PC-9 (cell line): Measurements from ENCODE around the gene CACNG6. TPM values are rescaled to one million over a fixed set of nuclear protein-coding genes. Genes with fewer than 3 reads are reported as not detected.

ENCODE experiments used
- Bru-seq: library from RNA; stranded (reverse); fragments of 400-500 nt; gene quantifications from one replicate; lab custom pipeline; 2021; lab: Mats Ljungman, UMichigan
- BruChase-seq, 2 experiments: library from RNA; stranded (reverse); fragments of 400-500 nt; gene quantifications; one replicate each; lab custom pipeline; 2021; lab: Mats Ljungman, UMichigan
- BruUV-seq: library from RNA; stranded (reverse); fragments of 400-500 nt; replicated peaks from 2 replicates; lab custom pipeline; 2021; lab: Mats Ljungman, UMichigan
- CTCF ChIA-PET: fragments of 300-600 bp; sonication (Branson Sonifier 250); formaldehyde crosslinking; loops from one replicate; lab custom pipeline; 2022; ENCODE audit warnings: antibody characterized with exemption; lab: Charles Lee
- POLR2A ChIA-PET: fragments of 300-600 bp; sonication (Branson Sonifier 250); formaldehyde crosslinking; loops from one replicate; lab custom pipeline; 2022; ENCODE audit warnings: antibody characterized with exemption; ENCODE audit not compliant: unreplicated experiment; lab: Charles Lee
- DNase-seq, 2 experiments: peaks; one replicate each; pipeline versions ENCODE4 v3.0.0 to v3.0.0-alpha.2; 2015 to 2022; ENCODE audit warnings: mixed read lengths in 1 of 2
- H2AFZ ChIP-seq: fragments of 200-600 bp; sonication (generic); 2 replicates; pipeline ENCODE4 v1.8.1; 2017; ENCODE audit warnings: antibody characterized with exemption
- H3F3A ChIP-seq: fragments of 200-600 bp; sonication (generic); 2 replicates; pipeline ENCODE4 v1.8.1; 2017; ENCODE audit warnings: antibody characterized with exemption, mild to moderate bottlenecking, low read depth; ENCODE audit not compliant: insufficient read depth
- H3K27ac ChIP-seq: fragments of 200-600 bp; sonication (generic); 2 replicates; pipeline ENCODE4 v1.6.1; 2016; ENCODE audit warnings: mixed run types
- H3K27me3 ChIP-seq: fragments of 200-600 bp; sonication (generic); 2 replicates; pipeline ENCODE4 v1.6.1; 2016; ENCODE audit warnings: low read depth, mixed run types; ENCODE audit not compliant: insufficient read depth
- H3K36me3 ChIP-seq: fragments of 200-600 bp; sonication (generic); 2 replicates; pipeline ENCODE4 v1.6.1; 2016; ENCODE audit warnings: low read depth, mixed run types
- H3K4me1 ChIP-seq: fragments of 200-600 bp; sonication (generic); replicated peaks from 2 replicates; pipeline ENCODE4 v1.6.1; 2016; ENCODE audit warnings: mixed run types; ENCODE audit not compliant: insufficient read depth
- H3K4me2 ChIP-seq: fragments of 200-600 bp; sonication (generic); 2 replicates; pipeline ENCODE4 v1.6.1; 2017; ENCODE audit warnings: mixed run types
- H3K4me3 ChIP-seq: fragments of 200-600 bp; sonication (generic); 2 replicates; pipeline ENCODE4 v1.6.1; 2016; ENCODE audit warnings: mixed run types
- H3K79me2 ChIP-seq: fragments of 200-600 bp; sonication (generic); 2 replicates; pipeline ENCODE4 v1.6.1; 2017; ENCODE audit warnings: low read depth, mixed run types
- H3K9me2 ChIP-seq: fragments of 200-600 bp; sonication (generic); 2 replicates; pipeline ENCODE4 v1.8.1; 2017; ENCODE audit warnings: mild to moderate bottlenecking; ENCODE audit not compliant: insufficient read depth
- H3K9me3 ChIP-seq: fragments of 200-600 bp; sonication (generic); 2 replicates; pipeline ENCODE4 v1.8.1; 2016; ENCODE audit warnings: low read depth; ENCODE audit not compliant: insufficient read depth
- H4K20me1 ChIP-seq: fragments of 200-600 bp; sonication (generic); 2 replicates; pipeline ENCODE4 v1.8.1; 2017; ENCODE audit not compliant: insufficient read depth
- CTCF ChIP-seq: fragments of 200-600 bp; sonication (generic); conservative IDR thresholded peaks from 2 replicates; pipeline ENCODE4 v1.6.1; 2017; ENCODE audit warnings: mixed run types, antibody characterized with exemption, mild to moderate bottlenecking, moderate library complexity
- EZH2 ChIP-seq: fragments of 200-600 bp; sonication (generic); IDR thresholded peaks from 2 replicates; pipeline ENCODE4 v1.8.0; 2017; ENCODE audit warnings: antibody characterized with exemption, low read depth
- intact Hi-C: fragments of 100-400 bp; cut with micrococcal nuclease; formaldehyde crosslinking; loops from one replicate; pipeline ENCODE4 v1.10.0; 2022; ENCODE audit not compliant: unreplicated experiment
- long read RNA-seq: library from polyadenylated mRNA; stranded (forward); transcript quantifications from one replicate; pipeline ENCODE4 v2.0.0, GENCODE V29; 2022
- total RNA-seq: library from RNA; stranded (reverse); gene quantifications from 2 replicates; pipeline ENCODE4 v1.2.3, GENCODE V29; 2021

Gene CACNG6
- total RNA-seq, result 11.5 and 18.7 TPM in 2 replicates
- percentile 44 among the genes with signal in this experiment for Bru-seq, nascent RNA
- percentile 44 among the genes with signal in this experiment for BruChase-seq, experiment 1, labeled RNA remaining after a 2-hour chase
- percentile 48 among the genes with signal in this experiment for BruChase-seq, experiment 2, labeled RNA remaining after a 6-hour chase
- long read RNA-seq, partial matches to known transcripts, result 0 of 1 reads
- long read RNA-seq, other reads (novel, unspliced or antisense), result 0 of 1 reads

GRCh38 chr19:53991224-53992113 lies at the start of gene CACNG6:
CACNG6 (plus strand) TSS chr19:53991637; CDS start chr19:53992878, 1,241 bp downstream.
- H3K4me1 ChIP-seq, result peaks cover 37% of the 10 kb centered on the region
- no peaks in the 10 kb centered on the region for H4K20me1 ChIP-seq
- peak; percentile 72 for DNase-seq
- POLR2A ChIA-PET, result interaction anchor here (0.6 to 0.7 kb wide), 3 partner anchors 10 to 1675 kb away, joined by 5 to 6 read pairs (median 5); no protein-coding TSS in a partner anchor
- TF ChIP-seq EZH2 (no peak), CTCF (no peak)
- no TSS peak for BruUV-seq
- peak within 1 kb of the TSS; percentile 94 for H3K4me3 ChIP-seq
- no peaks in the 10 kb centered on the region for H3K36me3 ChIP-seq
- no peaks in the 10 kb centered on the region for H3K9me3 ChIP-seq
- H2AFZ ChIP-seq, result peak within 1 kb of the TSS; percentile 86
- CTCF ChIA-PET, result interaction anchor here (0.6 kb wide), 1 partner anchor 175 kb away, joined by 3 read pairs; no protein-coding TSS in a partner anchor
- intact Hi-C loops, result no loop called here
- peaks cover 31% of the 10 kb centered on the region for H3K79me2 ChIP-seq
- H3K4me2 ChIP-seq, result peak within 1 kb of the TSS; percentile 99
- H3K9me2 ChIP-seq, result no peaks in the 10 kb centered on the region
- H3K27me3 ChIP-seq, result no peaks in the 10 kb centered on the region
- H3K27ac ChIP-seq, result peak within 1 kb of the TSS; percentile 69
- peaks cover 42% of the 10 kb centered on the region for H3F3A ChIP-seq

GRCh38 chr19:53942001-53942786 lies 49.2 kb upstream of the CACNG6 start:
- H3K36me3 ChIP-seq, result no peaks in the 10 kb centered on the region

More at GRCh38 chr19:53942001-53942786, 49.2 kb upstream of the CACNG6 start:
- no peaks in the 10 kb centered on the region for H3K9me2 ChIP-seq
- no peaks in the 10 kb centered on the region for H4K20me1 ChIP-seq
- H3K79me2 ChIP-seq, result no peaks in the 10 kb centered on the region
- ChIA-PET POLR2A (no interaction called here), CTCF (no interaction called here)
- H3K9me3 ChIP-seq, result no peaks in the 10 kb centered on the region
- H3K4me3 ChIP-seq, result no peak overlapping the region
- no peak overlapping the region for H3K27ac ChIP-seq
- H3K4me1 ChIP-seq, result no peaks in the 10 kb centered on the region
- no peak overlapping the region for H2AFZ ChIP-seq
- intact Hi-C loops, result no loop called here
- no TSS peak for BruUV-seq
- TF ChIP-seq CTCF (no peak), EZH2 (no peak)
- H3K4me2 ChIP-seq, result no peak overlapping the region
- no peaks in the 10 kb centered on the region for H3F3A ChIP-seq
- no peaks in the 10 kb centered on the region for H3K27me3 ChIP-seq
- DNase-seq, result no peak
